GM12891 (cell line): ENCODE data around the gene KRTAP10-11. TPM values are rescaled to one million over a fixed set of nuclear protein-coding genes. Genes with fewer than 3 reads are reported as not detected.
"Not testable (repeated sequence)": the region's sequence is repeated elsewhere in the genome, so short reads cannot be mapped to it uniquely, and the experiment has no call there.

Experiments used
- DNase-seq: peaks from one replicate; pipeline ENCODE4 v3.0.0; 2011; ENCODE audit warnings: low spot score; ENCODE audit not compliant: insufficient read length
- FAIRE-seq: peaks from 2 replicates; lab custom pipeline; 2011; peaks lifted over from hg19 to GRCh38; lab: Jason Lieb, UNC
- PAX5 ChIP-seq: IDR thresholded peaks from 2 replicates; pipeline ENCODE4 v1.6.1; 2011; ENCODE audit warnings: low read length, moderate library complexity, mild to moderate bottlenecking; ENCODE audit not compliant: insufficient read depth, severe bottlenecking
- POLR2A ChIP-seq: IDR thresholded peaks from 2 replicates; pipeline ENCODE4 v1.6.1; 2011; ENCODE audit warnings: low read depth, low read length, control low read depth
- POLR2AphosphoS5 ChIP-seq: IDR thresholded peaks from 2 replicates; pipeline ENCODE4 v1.6.1; 2011; ENCODE audit warnings: low read depth, low read length, control low read depth
- POU2F2 ChIP-seq: IDR thresholded peaks from 2 replicates; pipeline ENCODE4 v1.6.1; 2011; ENCODE audit warnings: low read depth, mild to moderate bottlenecking, control low read depth, low read length, moderate library complexity
- SPI1 ChIP-seq: IDR thresholded peaks from 2 replicates; pipeline ENCODE4 v1.6.1; 2011; ENCODE audit warnings: low read depth, low read length, control low read depth
- TAF1 ChIP-seq: IDR thresholded peaks from 2 replicates; pipeline ENCODE4 v1.6.1; 2011; ENCODE audit warnings: low read depth, low read length, control low read depth
- polyA plus RNA-seq: library from polyadenylated mRNA; unstranded; fragments of >200 nt; gene quantifications from one replicate; pipeline ENCODE4 v1.2.1, GENCODE V29; 2012; ENCODE audit warnings: low read depth, missing spikeins, inconsistent platforms; ENCODE audit not compliant: missing spikeins

KRTAP10-11 gene, protein sequence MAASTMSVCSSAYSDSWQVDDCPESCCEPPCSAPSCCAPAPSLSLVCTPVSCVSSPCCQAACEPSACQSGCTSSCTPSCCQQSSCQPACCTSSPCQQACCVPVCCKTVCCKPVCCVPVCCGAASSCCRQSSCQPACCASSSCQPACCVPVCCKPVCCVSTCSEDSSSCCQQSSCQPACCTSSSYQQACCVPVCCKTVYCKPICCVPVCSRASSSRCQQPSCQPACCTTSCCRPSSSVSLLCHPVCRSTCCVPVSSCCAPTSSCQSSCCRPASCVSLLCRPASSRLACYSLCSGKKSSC
- polyA plus RNA-seq: not detected

GRCh38 chr21:44646366-44647221 is at the start of gene KRTAP10-11:
Gene KRTAP10-11, plus strand, starts transcription at chr21:44646414. Its CDS starts 45 bp downstream, at chr21:44646459.
- DNase-seq: not testable (repeated sequence)

DNA sequence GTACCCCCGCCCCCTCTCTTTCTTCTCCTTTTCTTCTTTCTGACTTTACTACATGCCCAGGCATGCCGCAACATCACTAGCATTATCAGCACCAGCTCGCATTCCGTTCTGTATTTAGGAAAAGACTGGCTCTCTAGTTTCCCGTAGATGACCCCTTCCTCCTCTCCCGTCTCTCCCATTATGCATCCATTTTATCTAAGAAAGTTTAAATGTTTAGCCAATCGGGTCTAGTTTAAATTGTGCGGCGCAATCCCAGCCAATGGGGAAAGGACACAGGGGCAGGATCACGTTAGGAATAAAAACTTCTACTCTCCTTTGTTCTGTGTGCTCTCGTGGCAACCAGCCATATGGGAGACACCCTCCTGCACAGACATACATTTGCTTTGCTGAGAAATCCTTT is 48.2 kb upstream of the KRTAP10-11 start:
- TF ChIP-seq POU2F2 (no peak), SPI1 (no peak), TAF1 (no peak), POLR2A (no peak), PAX5 (no peak), POLR2AphosphoS5 (no peak)
- DNase-seq (no peak), FAIRE-seq (no peak)

More at GRCh38 chr21:44646366-44647221, at the start of gene KRTAP10-11:
- not testable (repeated sequence) for FAIRE-seq

GRCh38 chr21:44599264-44600029 is 46.8 kb upstream of the KRTAP10-11 start:
- TF ChIP-seq POU2F2: no peak
- TF ChIP-seq PAX5: no peak
- no peak for TF ChIP-seq TAF1
- no peak for TF ChIP-seq POLR2A
- TF ChIP-seq SPI1: no peak
- TF ChIP-seq POLR2AphosphoS5: no peak
- DNase-seq (no peak), FAIRE-seq (no peak)

DNA sequence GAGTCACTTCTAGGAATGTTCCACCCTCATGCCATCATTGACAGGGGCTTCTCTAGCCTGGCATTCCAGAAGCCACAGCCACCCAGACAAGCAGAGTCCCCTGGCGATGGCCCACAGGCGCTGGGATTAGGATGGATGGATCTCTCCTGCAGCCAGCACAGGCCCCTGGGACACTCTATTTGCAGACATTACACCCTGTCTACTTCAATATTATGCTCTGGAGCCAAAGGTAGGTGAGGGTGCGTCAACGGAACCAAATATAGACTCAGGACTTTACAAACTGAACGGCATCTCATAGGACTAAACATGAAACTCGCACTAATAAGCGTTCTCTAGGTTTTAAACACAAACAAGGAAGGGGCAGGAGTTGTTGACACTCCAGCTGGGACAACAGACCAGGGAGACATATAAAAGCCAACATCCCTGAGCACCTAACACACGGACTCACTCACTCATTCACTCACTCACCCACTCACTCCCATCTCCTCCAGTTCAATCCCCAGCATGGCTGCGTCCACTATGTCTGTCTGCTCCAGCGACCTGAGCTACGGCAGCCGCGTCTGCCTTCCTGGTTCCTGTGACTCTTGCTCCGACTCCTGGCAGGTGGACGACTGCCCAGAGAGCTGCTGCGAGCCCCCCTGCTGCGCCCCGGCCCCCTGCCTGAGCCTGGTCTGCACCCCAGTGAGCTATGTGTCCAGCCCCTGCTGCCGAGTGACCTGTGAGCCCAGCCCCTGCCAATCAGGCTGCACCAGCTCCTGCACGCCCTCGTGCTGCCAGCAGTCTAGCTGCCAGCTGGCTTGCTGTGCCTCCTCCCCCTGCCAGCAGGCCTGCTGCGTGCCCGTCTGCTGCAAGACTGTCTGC is 45.9 kb upstream of the KRTAP10-11 start, which contains the start of gene KRTAP10-7:
KRTAP10-7 (plus strand) TSS at position 480 of the 861 bp plus-strand sequence; CDS start at position 505, 25 bp downstream.
- DNase-seq, FAIRE-seq: not testable (repeated sequence)

- not testable (repeated sequence) for DNase-seq, FAIRE-seq
Measured at GRCh38 chr21:44601091-44601490, 45.1 kb upstream of the KRTAP10-11 start.

GRCh38 chr21:44601596-44602462 is 44.4 kb upstream of the KRTAP10-11 start:
- no peak for FAIRE-seq
- no peak for TF ChIP-seq POLR2A
- no peak for TF ChIP-seq POLR2AphosphoS5
- no peak for TF ChIP-seq POU2F2
- no peak for TF ChIP-seq TAF1
- no peak for DNase-seq

DNA sequence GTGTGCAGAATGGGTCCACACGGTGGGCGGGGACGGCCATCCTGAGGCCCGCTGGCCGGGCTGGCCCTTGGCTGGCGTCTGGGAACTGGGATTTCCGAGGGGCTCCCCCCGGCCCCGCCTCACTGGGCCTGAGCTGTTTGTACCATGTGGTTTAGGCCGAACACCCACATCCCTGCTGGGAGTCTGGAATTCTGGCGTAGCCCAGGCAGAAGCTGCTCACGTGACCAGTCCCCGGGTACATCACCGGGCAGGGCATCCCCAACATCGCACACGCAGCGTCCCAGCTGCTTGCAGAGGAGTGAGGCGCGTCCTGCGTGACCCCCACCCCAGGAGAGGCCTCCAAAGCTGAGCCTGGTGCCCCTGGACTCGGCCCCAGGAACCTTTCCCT is 43.8 kb upstream of the KRTAP10-11 start:
- DNase-seq: no peak
- TF ChIP-seq TAF1 (no peak), POLR2AphosphoS5 (no peak), POLR2A (no peak), POU2F2 (no peak), PAX5 (no peak), SPI1 (no peak)
- FAIRE-seq: no peak

GRCh38 chr21:44603109-44603875 is 42.9 kb upstream of the KRTAP10-11 start:
- FAIRE-seq: no peak
- TF ChIP-seq SPI1: no peak
- no peak for TF ChIP-seq PAX5
- no peak for TF ChIP-seq TAF1
- TF ChIP-seq POLR2AphosphoS5: no peak
- no peak for TF ChIP-seq POLR2A
- no peak for TF ChIP-seq POU2F2

More at GRCh38 chr21:44603109-44603875, 42.9 kb upstream of the KRTAP10-11 start:
- DNase-seq: no peak
